DND-41 (cell line): ENCODE measurements around the gene IDH1.

Experiments
- ATAC-seq: fragments of 200-7000 bp; cut with Tn5 transposase; 3 replicates; pipeline ENCODE4 v1.9.1; 2021; ENCODE audit warnings: low read depth; ENCODE audit not compliant: insufficient read depth
- DNase-seq: peaks from one replicate; pipeline ENCODE4 v3.0.0-alpha.2; 2020
- H2AFZ ChIP-seq: 2 replicates; pipeline ENCODE4 v1.6.0; 2012; ENCODE audit warnings: low read depth, low read length
- H3K27ac ChIP-seq: 2 replicates; pipeline ENCODE4 v1.5.1; 2012; ENCODE audit warnings: low read length, inconsistent platforms
- H3K27me3 ChIP-seq: fragments of 200-600 bp; sonication (generic); 2 replicates; pipeline ENCODE4 v1.6.0; 2012; ENCODE audit warnings: low read length, mild to moderate bottlenecking, inconsistent platforms; ENCODE audit not compliant: insufficient read depth, poor library complexity
- H3K36me3 ChIP-seq: 2 replicates; pipeline ENCODE4 v1.5.1; 2012; ENCODE audit warnings: low read length, inconsistent platforms; ENCODE audit not compliant: insufficient read depth
- H3K4me1 ChIP-seq: 2 replicates; pipeline ENCODE4 v1.5.1; 2012; ENCODE audit warnings: mild to moderate bottlenecking, low read length; ENCODE audit not compliant: insufficient read depth
- H3K4me2 ChIP-seq: 2 replicates; pipeline ENCODE4 v1.6.0; 2012; ENCODE audit warnings: mild to moderate bottlenecking, moderate library complexity, low read length, inconsistent platforms; ENCODE audit not compliant: insufficient read depth
- H3K4me3 ChIP-seq, 2 experiments: fragments of 200-600 bp in 1 of 2; shearing (Covaris generic) in 1 of 2; 2 replicates each; pipeline ENCODE4 v1.5.1; 2012 to 2016; ENCODE audit warnings: inconsistent platforms in 2 of 2, low read length in 2 of 2, mild to moderate bottlenecking in 2 of 2, low read depth in 1 of 2, moderate library complexity in 1 of 2
- H3K79me2 ChIP-seq: 2 replicates; pipeline ENCODE4 v1.6.0; 2012; ENCODE audit warnings: low read length, inconsistent platforms; ENCODE audit not compliant: insufficient read depth
- H3K9ac ChIP-seq: 2 replicates; pipeline ENCODE4 v1.6.0; 2012; ENCODE audit warnings: low read depth, mild to moderate bottlenecking, inconsistent platforms, low read length, moderate library complexity
- H3K9me3 ChIP-seq: 2 replicates; pipeline ENCODE4 v1.5.1; 2012; ENCODE audit warnings: low read length, moderate library complexity, mild to moderate bottlenecking, inconsistent platforms; ENCODE audit not compliant: insufficient read depth, severe bottlenecking
- H4K20me1 ChIP-seq: 2 replicates; pipeline ENCODE4 v1.6.0; 2012; ENCODE audit warnings: low read length; ENCODE audit not compliant: insufficient read depth
- EZH2 ChIP-seq: IDR thresholded peaks from 3 replicates; pipeline ENCODE4 v1.6.1; 2012; ENCODE audit warnings: borderline replicate concordance, low read depth, mild to moderate bottlenecking, moderate library complexity, low read length, inconsistent platforms; ENCODE audit not compliant: severe bottlenecking
- TF ChIP-seq, protein P1 (sequence below): IDR thresholded peaks from 2 replicates; pipeline ENCODE4 v1.5.1; 2012; ENCODE audit warnings: borderline replicate concordance, low read length, moderate library complexity, mild to moderate bottlenecking; ENCODE audit not compliant: poor library complexity, severe bottlenecking; ENCODE audit errors: extremely low read depth

IDH1 gene

DNA sequence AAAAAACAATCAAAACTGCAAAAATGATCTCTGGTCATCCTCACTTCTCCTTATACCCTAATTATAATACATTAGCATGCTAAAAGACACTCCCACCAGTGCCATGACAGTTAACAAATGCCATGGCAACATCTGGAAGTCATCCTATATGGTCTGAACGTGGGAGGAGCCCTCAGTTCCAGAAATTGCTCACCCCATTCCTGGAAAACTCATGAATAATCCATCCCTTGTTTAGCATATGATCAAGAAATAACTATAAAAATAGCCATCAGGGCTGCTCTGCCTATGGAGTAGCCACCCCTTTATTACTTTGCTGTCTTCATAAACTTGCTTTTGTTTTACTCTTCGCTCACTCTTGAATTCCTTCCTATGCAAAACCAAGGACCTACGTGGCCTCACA lies 59.3 kb downstream of the IDH1 start:
- Histone ChIP-seq H3K4me3 (no peak overlapping the region), H3K79me2 (no peaks in the 10 kb centered on the region), H3K9ac (no peak overlapping the region), H4K20me1 (no peaks in the 10 kb centered on the region), H3K9me3 (no peaks in the 10 kb centered on the region), H3K4me2 (no peak overlapping the region), H3K27me3 (peaks cover 3% of the 10 kb centered on the region), H3K36me3 (no peaks in the 10 kb centered on the region), H2AFZ (no peak overlapping the region), H3K4me1 (no peaks in the 10 kb centered on the region), H3K27ac (no peak overlapping the region)
- TF ChIP-seq EZH2 = no peak
- TF ChIP-seq, protein P1, sequence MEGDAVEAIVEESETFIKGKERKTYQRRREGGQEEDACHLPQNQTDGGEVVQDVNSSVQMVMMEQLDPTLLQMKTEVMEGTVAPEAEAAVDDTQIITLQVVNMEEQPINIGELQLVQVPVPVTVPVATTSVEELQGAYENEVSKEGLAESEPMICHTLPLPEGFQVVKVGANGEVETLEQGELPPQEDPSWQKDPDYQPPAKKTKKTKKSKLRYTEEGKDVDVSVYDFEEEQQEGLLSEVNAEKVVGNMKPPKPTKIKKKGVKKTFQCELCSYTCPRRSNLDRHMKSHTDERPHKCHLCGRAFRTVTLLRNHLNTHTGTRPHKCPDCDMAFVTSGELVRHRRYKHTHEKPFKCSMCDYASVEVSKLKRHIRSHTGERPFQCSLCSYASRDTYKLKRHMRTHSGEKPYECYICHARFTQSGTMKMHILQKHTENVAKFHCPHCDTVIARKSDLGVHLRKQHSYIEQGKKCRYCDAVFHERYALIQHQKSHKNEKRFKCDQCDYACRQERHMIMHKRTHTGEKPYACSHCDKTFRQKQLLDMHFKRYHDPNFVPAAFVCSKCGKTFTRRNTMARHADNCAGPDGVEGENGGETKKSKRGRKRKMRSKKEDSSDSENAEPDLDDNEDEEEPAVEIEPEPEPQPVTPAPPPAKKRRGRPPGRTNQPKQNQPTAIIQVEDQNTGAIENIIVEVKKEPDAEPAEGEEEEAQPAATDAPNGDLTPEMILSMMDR = no peak
- DNase-seq (no peak), ATAC-seq (no peak)

DNA sequence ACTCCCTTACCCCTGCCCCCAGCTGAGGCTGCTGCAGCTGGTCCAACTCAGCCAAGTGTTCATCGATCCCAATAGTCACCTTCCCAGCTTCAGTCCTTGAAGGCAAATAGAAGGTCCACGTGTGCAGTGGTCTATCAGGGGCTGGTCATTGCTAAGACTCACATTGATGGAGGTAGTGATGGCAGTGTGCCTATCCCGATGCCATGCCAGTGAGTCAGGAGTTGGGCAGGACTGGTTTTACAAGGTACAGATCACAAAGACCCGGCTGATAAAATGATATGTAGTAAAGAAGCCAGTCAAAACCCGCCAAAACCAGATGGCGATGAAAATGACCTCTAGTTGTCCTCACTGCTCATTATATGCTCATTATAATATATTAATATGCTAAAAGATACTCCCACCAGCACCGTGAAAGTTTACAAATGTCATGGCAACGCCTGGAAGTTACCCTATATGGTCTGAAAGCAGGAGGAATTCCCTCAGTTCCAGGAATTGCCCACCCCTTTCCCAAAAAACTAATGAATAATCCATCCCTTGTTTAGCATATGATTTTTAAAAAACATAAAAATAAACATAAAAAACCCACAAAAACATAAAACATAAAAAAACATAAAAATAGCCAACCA lies 62.1 kb downstream of the IDH1 start:
- Histone ChIP-seq H3K36me3 (no peaks in the 10 kb centered on the region), H3K4me3 (no peak overlapping the region), H3K4me1 (no peaks in the 10 kb centered on the region), H2AFZ (no peak overlapping the region), H3K9me3 (no peaks in the 10 kb centered on the region), H3K27ac (no peak overlapping the region), H3K4me2 (no peak overlapping the region), H3K27me3 (peaks cover 3% of the 10 kb centered on the region), H4K20me1 (no peaks in the 10 kb centered on the region), H3K9ac (no peak overlapping the region), H3K79me2 (no peaks in the 10 kb centered on the region)
- DNase-seq (no peak), ATAC-seq (no peak)
- TF ChIP-seq EZH2 = no peak

DNA sequence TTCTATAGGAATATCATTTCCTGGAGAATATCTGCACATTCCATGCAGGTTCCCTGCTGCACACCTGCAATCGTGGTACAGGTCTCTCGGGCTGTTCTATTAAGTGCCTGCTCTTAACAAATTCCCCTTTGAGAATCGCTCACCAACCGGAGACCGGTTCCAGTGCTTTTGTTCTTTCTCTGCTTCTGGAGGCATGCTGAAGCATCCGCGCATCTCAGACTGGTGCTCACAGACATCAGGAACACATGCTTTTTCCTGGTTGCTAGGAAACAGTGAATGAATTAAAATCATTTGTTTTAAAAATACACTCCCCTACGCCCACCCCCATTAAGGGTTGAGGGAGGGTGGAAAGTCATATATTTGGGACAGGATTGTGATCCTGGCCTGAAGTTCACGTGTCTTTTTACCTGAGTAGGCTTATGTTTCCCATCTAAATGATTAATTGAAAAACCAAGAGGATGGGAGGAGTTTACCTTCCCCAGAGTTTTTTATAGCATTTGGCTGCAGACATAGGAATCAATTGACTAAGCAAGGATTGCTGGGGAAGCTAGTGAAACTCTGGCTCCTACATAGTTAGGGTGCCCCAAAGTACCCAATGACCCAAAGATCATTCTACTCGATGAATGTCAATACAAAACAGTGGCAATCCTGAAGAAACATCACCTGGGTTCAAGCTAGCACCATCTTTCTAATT lies 64.9 kb downstream of the IDH1 start, which contains the start of gene C2orf80:
TSS of gene C2orf80 (minus strand) at position 221 of the 694 bp plus-strand sequence. CDS start 3,044 bp downstream, outside the sequence.
- TF ChIP-seq EZH2 = no peak
- TF ChIP-seq, protein P1 = no peak
- H3K9me3 ChIP-seq = no peaks in the 10 kb centered on the region
- H2AFZ ChIP-seq = no peak within 1 kb of the TSS
- H3K4me2 ChIP-seq = no peak within 1 kb of the TSS
- H3K79me2 ChIP-seq = no peaks in the 10 kb centered on the region
- H3K27me3 ChIP-seq = no peaks in the 10 kb centered on the region
- no peaks in the 10 kb centered on the region for H3K4me1 ChIP-seq
- no peaks in the 10 kb centered on the region for H3K36me3 ChIP-seq
- H4K20me1 ChIP-seq = no peaks in the 10 kb centered on the region
- H3K4me3 ChIP-seq = no peak within 1 kb of the TSS
- H3K27ac ChIP-seq = no peak within 1 kb of the TSS
- no peak within 1 kb of the TSS for H3K9ac ChIP-seq
- ATAC-seq (no peak), DNase-seq (no peak)

DNA sequence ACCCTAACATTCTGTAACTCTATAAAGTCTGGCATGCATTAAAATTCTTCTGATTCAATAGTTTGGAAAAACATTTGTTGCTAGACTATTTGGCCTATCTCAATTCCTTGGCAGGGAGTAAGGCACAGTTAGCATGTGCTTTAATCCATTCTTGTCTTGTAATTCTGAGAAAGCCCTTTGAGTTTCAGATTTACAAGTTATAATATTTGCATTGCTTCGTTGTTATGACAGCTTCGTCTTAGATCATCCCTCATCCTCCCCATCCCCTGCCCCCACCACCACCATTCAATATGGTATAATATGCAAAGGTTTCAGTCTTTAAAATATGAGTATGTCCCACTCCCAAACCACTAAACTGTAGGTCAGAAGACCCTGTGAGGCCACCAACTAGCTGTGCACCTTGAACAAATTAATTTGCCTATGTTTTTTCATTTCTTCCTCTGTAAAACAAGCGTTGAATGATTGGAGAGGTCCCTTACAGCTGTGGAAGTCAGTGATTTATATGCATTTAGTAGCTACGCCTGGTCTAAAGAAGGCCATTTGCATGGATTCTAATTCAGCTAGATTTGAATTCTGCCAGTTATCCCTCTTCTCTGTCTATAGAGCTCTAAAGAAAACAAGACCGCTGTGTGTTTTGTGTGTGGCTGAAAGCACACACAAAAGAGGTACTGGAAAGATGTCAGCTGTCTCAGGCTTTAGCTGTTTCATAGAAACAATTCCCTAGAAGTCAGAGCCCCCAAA lies 65.6 kb downstream of the IDH1 start:
- Histone ChIP-seq H3K4me1 (no peaks in the 10 kb centered on the region), H3K9ac (no peak overlapping the region), H3K4me2 (no peak overlapping the region), H3K36me3 (no peaks in the 10 kb centered on the region), H4K20me1 (no peaks in the 10 kb centered on the region), H3K4me3 (no peak overlapping the region), H3K27ac (no peak overlapping the region), H3K9me3 (no peaks in the 10 kb centered on the region), H2AFZ (no peak overlapping the region), H3K27me3 (no peaks in the 10 kb centered on the region), H3K79me2 (no peaks in the 10 kb centered on the region)
- TF ChIP-seq, protein P1 = no peak
- no peak for TF ChIP-seq EZH2
- DNase-seq (no peak), ATAC-seq (no peak)
